Gastrocnemius medialis (tissue), 4 donors: ENCODE data around the gene GALNT10. TPM values are rescaled to one million over a fixed set of nuclear protein-coding genes. Genes with fewer than 3 reads are reported as not detected.

Source experiments
- ATAC-seq, 2 donors: fragments of 150-250 bp; one replicate each; pipeline ENCODE4 v1.9.1; 2016
- DNase-seq, 2 donors: peaks; one replicate each; pipeline ENCODE4 v3.0.0-alpha.2; 2019
- H3K27ac ChIP-seq, 4 donors: fragments of 200-600 bp; sonication (generic); 1 replicate in 1 of 4; 2 replicates in 3 of 4; pipeline ENCODE4 v1.5.1; 2016 to 2018; ENCODE audit warnings: mild to moderate bottlenecking in 2 of 4, moderate library complexity in 1 of 4
- H3K27me3 ChIP-seq, 3 donors: fragments of 200-600 bp; sonication (generic) in 2 of 3; 1 replicate in 1 of 3; 2 replicates in 2 of 3; pipeline versions ENCODE4 v1.5.1 to v1.6.0; 2016 to 2019; ENCODE audit warnings: mild to moderate bottlenecking in 1 of 3, moderate library complexity in 1 of 3
- H3K36me3 ChIP-seq, 2 donors: fragments of 200-600 bp; sonication (generic) in 1 of 2; one replicate each; pipeline ENCODE4 v1.5.1; 2017 to 2018
- H3K4me1 ChIP-seq, 2 donors: fragments of 200-600 bp; sonication (generic) in 1 of 2; one replicate each; pipeline ENCODE4 v1.5.1; 2016 to 2017; ENCODE audit warnings: mild to moderate bottlenecking in 2 of 2
- H3K4me3 ChIP-seq, 4 donors: fragments of 200-600 bp; sonication (generic) in 3 of 4; 1 replicate in 1 of 4; 2 replicates in 3 of 4; pipeline ENCODE4 v1.5.1; 2016 to 2019; ENCODE audit warnings: mild to moderate bottlenecking in 2 of 4
- H3K9me3 ChIP-seq, 3 donors: fragments of 200-600 bp; sonication (generic) in 2 of 3; 1 replicate in 1 of 3; 2 replicates in 2 of 3; pipeline ENCODE4 v1.5.1; 2016 to 2019
- POLR2A ChIP-seq, 2 donors: fragments of 450-650 bp; IDR thresholded peaks; one replicate each; pipeline ENCODE4 v1.6.1; 2017; ENCODE audit warnings: antibody characterized with exemption in 2 of 2, mild to moderate bottlenecking in 2 of 2, moderate library complexity in 2 of 2
- in situ Hi-C, 4 donors: fragments of 200-750 bp; cut with MboI; loops; one replicate each; pipeline versions ENCODE4 v1.15.0 to v1.8.0; 2017; ENCODE audit warnings: low sequenced_read_pairs in 4 of 4
- intact Hi-C: fragments of 100-400 bp; cut with DNase I; formaldehyde crosslinking; loops from one replicate; pipeline ENCODE4 v1.15.1; 2023; ENCODE audit warnings: low total_unique reads
- total RNA-seq, 4 donors: library from RNA; depleted of rRNA; stranded (reverse); fragments of >200 nt; gene quantifications; one replicate each; pipeline versions ENCODE4 v1.1.0 to v1.2.3, GENCODE V29; 2016
- TF ChIP-seq, protein P1 (sequence below), 5 experiments: fragments of 450-650 bp in 3 of 5; fragments of 200-600 bp in 2 of 5; sonication (generic) in 2 of 5; IDR thresholded peaks in 4 of 5; conservative IDR thresholded peaks in 1 of 5; 1 replicate in 4 of 5; 2 replicates in 1 of 5; pipeline ENCODE4 v1.5.1; 2016 to 2019; ENCODE audit warnings: antibody characterized with exemption in 5 of 5, mild to moderate bottlenecking in 3 of 5, moderate library complexity in 3 of 5

Gene GALNT10
- total RNA-seq, 4 donors from 2014 or later: 6.1 to 9.9 (median 6.4) TPM

DNA sequence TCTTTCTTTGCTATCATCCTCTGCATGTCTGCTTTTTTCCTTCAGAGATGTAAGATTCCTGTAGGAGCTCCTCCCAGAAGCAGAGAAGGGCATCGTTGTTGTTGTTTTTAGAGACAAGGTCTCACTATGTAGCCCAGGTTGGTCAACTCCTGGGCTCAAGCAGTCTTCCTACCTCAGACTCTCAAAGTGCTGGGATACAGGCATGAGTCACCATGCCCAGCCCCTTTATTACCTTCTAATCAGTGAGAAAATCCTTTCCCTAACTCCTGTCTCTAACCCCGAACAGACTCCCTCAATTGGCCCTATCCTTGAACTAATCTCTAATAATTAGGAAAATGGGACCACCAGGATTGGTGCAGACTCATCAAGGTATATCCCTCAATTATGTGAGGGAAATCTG lies 64.4 kb downstream of the GALNT10 start:
- no peaks in the 10 kb centered on the region for H3K9me3 ChIP-seq
- no peaks in the 10 kb centered on the region for H3K27me3 ChIP-seq
- DNase-seq (no peak), ATAC-seq (no peak)
- peaks cover 0 to 2% of the 10 kb centered on the region in 2 donors for H3K4me1 ChIP-seq
- in situ Hi-C loops: no loop called here
- H3K36me3 ChIP-seq: no peaks in the 10 kb centered on the region
- no peak overlapping the region for H3K4me3 ChIP-seq
- TF ChIP-seq POLR2A (IDR thresholded peaks at IDR 0.05): no peak
- TF ChIP-seq, protein P1, sequence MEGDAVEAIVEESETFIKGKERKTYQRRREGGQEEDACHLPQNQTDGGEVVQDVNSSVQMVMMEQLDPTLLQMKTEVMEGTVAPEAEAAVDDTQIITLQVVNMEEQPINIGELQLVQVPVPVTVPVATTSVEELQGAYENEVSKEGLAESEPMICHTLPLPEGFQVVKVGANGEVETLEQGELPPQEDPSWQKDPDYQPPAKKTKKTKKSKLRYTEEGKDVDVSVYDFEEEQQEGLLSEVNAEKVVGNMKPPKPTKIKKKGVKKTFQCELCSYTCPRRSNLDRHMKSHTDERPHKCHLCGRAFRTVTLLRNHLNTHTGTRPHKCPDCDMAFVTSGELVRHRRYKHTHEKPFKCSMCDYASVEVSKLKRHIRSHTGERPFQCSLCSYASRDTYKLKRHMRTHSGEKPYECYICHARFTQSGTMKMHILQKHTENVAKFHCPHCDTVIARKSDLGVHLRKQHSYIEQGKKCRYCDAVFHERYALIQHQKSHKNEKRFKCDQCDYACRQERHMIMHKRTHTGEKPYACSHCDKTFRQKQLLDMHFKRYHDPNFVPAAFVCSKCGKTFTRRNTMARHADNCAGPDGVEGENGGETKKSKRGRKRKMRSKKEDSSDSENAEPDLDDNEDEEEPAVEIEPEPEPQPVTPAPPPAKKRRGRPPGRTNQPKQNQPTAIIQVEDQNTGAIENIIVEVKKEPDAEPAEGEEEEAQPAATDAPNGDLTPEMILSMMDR (IDR thresholded peaks at IDR 0.05 in 4 of 5, conservative IDR thresholded peaks at IDR 0.05 in 1 of 5): no peak
- intact Hi-C loops: no loop called here
- no peak overlapping the region for H3K27ac ChIP-seq

DNA sequence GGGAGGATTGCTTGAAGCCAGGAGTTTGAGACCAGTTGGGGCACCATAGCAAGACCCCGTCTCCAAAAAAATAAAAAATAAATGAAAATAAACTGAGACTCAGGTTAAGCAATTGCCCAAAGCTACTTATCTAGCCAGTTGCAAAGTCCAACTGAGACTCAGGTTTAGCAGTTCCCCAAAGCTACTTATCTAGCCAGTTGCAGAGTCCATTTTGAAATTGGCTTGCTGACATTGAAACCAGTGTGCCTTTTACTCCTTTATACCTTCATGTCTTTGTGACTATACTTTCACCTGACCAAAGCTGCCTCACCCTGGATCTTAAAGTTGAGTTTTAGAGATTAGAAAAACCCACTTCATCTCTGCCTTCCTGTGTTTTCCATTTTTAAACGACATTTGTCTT lies 66.5 kb downstream of the GALNT10 start:
- TF ChIP-seq, protein P1 (IDR thresholded peaks at IDR 0.05 in 4 of 5, conservative IDR thresholded peaks at IDR 0.05 in 1 of 5): no peak
- TF ChIP-seq POLR2A (IDR thresholded peaks at IDR 0.05): no peak
- DNase-seq: no peak

DNA sequence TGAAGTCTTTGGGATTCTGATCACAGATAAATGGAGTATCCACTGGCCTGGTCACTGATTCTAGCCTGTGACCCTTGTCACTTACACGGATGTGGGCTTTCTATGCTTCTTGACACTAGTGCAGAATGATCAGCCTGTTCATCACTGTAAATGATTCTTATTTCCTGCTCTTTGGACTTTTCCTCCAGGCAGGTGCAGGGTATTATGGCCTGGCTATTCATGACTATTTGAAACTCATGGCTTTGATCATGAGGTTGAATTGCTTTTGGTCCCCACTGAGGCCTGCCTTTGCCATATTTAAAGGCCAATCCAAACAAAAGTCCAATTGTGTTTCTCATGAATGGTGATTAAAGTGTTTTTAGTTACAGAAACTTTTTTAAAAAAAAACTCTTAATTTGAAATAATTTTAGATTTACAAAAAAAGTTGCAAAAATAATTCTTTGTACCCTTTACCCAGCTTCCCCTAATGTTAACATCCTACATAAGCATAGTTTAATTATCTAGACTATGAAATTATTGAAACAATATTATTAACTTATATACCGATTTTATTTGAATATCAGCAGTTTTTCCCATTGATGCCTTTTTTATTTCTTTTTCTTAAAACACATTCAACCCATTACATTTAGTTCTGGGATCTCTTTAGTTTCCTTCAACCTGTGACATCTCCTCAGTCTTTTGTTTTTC lies 68.1 kb downstream of the GALNT10 start:
- TF ChIP-seq POLR2A (IDR thresholded peaks at IDR 0.05): no peak
- TF ChIP-seq, protein P1 (IDR thresholded peaks at IDR 0.05 in 4 of 5, conservative IDR thresholded peaks at IDR 0.05 in 1 of 5): no peak
- in situ Hi-C loops: no loop called here
- H3K36me3 ChIP-seq: no peaks in the 10 kb centered on the region

More for the DNA sequence above, 66.5 kb downstream of the GALNT10 start:
- Histone ChIP-seq H3K9me3 (no peaks in the 10 kb centered on the region), H3K4me3 (no peak overlapping the region), H3K27me3 (no peaks in the 10 kb centered on the region), H3K36me3 (no peaks in the 10 kb centered on the region), H3K4me1 (no peaks in the 10 kb centered on the region), H3K27ac (no peak overlapping the region)
- ATAC-seq: no peak
- in situ Hi-C loops (no loop called here), intact Hi-C loops (no loop called here)

DNA sequence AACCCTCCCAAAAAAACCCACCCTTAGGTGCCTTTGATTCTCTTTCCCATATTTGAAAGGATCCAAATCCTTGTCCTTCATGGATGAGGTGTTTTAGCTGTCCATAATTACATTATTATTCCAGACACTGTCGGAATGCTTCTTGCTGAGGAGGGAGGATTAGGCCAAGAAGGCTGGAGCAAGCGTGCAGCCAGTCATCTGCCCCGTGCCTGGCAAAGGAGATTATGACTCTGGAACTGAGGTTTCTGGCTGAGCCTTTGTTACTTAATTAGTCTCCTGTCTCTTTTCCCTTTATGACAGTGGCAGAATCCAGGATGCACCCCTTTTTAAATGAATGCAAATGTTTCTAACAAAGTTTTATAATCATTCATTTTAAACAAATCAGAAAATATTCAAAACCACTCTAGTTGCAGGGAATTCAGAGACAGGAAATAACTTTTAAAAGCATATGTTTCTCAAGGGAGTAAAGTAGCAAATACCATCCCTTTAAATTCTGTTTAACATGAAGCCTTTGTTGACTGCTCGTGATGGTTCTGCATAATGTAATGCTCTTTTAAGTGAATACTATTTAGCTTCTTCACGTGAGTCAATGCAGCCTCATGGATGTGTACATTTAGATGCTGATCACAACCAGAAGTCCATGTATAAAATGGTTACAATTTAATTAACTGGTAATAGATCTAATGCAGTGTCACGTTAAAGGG lies 69.8 kb downstream of the GALNT10 start:
- intact Hi-C loops: no loop called here

More for the DNA sequence above, 68.1 kb downstream of the GALNT10 start:
- ATAC-seq: no peak
- Histone ChIP-seq H3K4me3 (no peak overlapping the region), H3K4me1 (no peaks in the 10 kb centered on the region), H3K27me3 (no peaks in the 10 kb centered on the region), H3K27ac (no peak overlapping the region), H3K9me3 (no peaks in the 10 kb centered on the region)
- intact Hi-C loops: no loop called here
- DNase-seq: no peak

More for the DNA sequence above, 69.8 kb downstream of the GALNT10 start:
- in situ Hi-C loops: no loop called here
- Histone ChIP-seq H3K27me3 (no peaks in the 10 kb centered on the region), H3K36me3 (no peaks in the 10 kb centered on the region), H3K4me1 (no peaks in the 10 kb centered on the region), H3K27ac (no peak overlapping the region), H3K9me3 (no peaks in the 10 kb centered on the region), H3K4me3 (no peak overlapping the region)
- ATAC-seq (no peak), DNase-seq (no peak)
- TF ChIP-seq, protein P1 (IDR thresholded peaks at IDR 0.05 in 4 of 5, conservative IDR thresholded peaks at IDR 0.05 in 1 of 5): no peak
- TF ChIP-seq POLR2A (IDR thresholded peaks at IDR 0.05): no peak
